Adrenal gland (tissue), 5 donors: ENCODE data around the gene CD160.
"Not testable (repeated sequence)": the region's sequence is repeated elsewhere in the genome, so short reads cannot be mapped to it uniquely, and the experiment has no call there.

Source experiments
- CTCF ChIP-seq, 6 experiments: fragments of 450-650 bp in 4 of 6; fragments of 200-600 bp in 2 of 6; sonication (generic) in 1 of 6; IDR thresholded peaks; 1 replicate in 5 of 6; 2 replicates in 1 of 6; pipeline versions ENCODE4 v1.5.1 to v1.8.0; 2016 to 2021; ENCODE audit warnings: antibody characterized with exemption in 6 of 6, mild to moderate bottlenecking in 2 of 6, moderate library complexity in 1 of 6
- POLR2A ChIP-seq, 2 donors: fragments of 450-650 bp; IDR thresholded peaks; one replicate each; pipeline ENCODE4 v1.6.1; 2017; ENCODE audit warnings: antibody characterized with exemption in 2 of 2, mild to moderate bottlenecking in 2 of 2, moderate library complexity in 1 of 2
- donor health status: DM: no; HTN: no; CAD: no.

GRCh38 chr1:145761498-145761897, 42.2 kb downstream of the CD160 start:
- TF ChIP-seq POLR2A, CTCF (IDR thresholded peaks at IDR 0.05): not testable (repeated sequence)
